K562 (cell line): Measurements from ENCODE around the gene SLC3A2. TPM values are rescaled to one million over a fixed set of nuclear protein-coding genes. Genes with fewer than 3 reads are reported as not detected.

ENCODE experiments used
- CEBPG ChIP-seq, 3 experiments: fragments of 200-800 bp in 1 of 3; sonication (Bioruptor generic) in 1 of 3; sonication (generic) in 1 of 3; formaldehyde crosslinking in 1 of 3; IDR thresholded peaks in 2 of 3; conservative IDR thresholded peaks in 1 of 3; 2 replicates each; pipeline versions ENCODE4 v1.6.1 to v1.8.0; 2016 to 2022; ENCODE audit warnings: missing compliant biosample characterization in 2 of 3, missing genetic modification characterization in 2 of 3, mild to moderate bottlenecking in 1 of 3, missing genetic modification reagents in 1 of 3
- GABPA ChIP-seq: fragments of 200-800 bp; sonication (Bioruptor generic); conservative IDR thresholded peaks from 2 replicates; pipeline ENCODE4 v1.6.1; 2016; ENCODE audit warnings: low read depth, missing genetic modification characterization, missing compliant biosample characterization
- RBM15 ChIP-seq: fragments of 200-400 bp; formaldehyde crosslinking; IDR thresholded peaks from 2 replicates; pipeline ENCODE4 v1.6.1; 2018; ENCODE audit warnings: mild to moderate bottlenecking, low read length, moderate library complexity; ENCODE audit not compliant: insufficient read depth
- SAFB2 ChIP-seq: fragments of 200-400 bp; formaldehyde crosslinking; IDR thresholded peaks from 2 replicates; pipeline ENCODE4 v1.6.1; 2018; ENCODE audit warnings: borderline replicate concordance, low read length, low read depth, moderate library complexity; ENCODE audit not compliant: severe bottlenecking
- SMAD4 ChIP-seq: fragments of 250-450 bp; sonication (Bioruptor Pico); conservative IDR thresholded peaks from 2 replicates; pipeline ENCODE4 v1.8.0; 2021; ENCODE audit warnings: inconsistent platforms, mild to moderate bottlenecking, moderate library complexity
- SNRNP70 ChIP-seq: fragments of 200-400 bp; formaldehyde crosslinking; optimal IDR thresholded peaks from 2 replicates; pipeline ENCODE3; 2017; ENCODE audit warnings: low read depth, low read length
- TGIF2 ChIP-seq: sonication (generic); formaldehyde crosslinking; IDR thresholded peaks from 2 replicates; pipeline ENCODE4 v1.8.1; 2022; ENCODE audit warnings: mild to moderate bottlenecking, missing genetic modification reagents, moderate library complexity
- XRCC5 ChIP-seq: fragments of 200-400 bp; formaldehyde crosslinking; IDR thresholded peaks from 2 replicates; pipeline ENCODE4 v1.6.1; 2017; ENCODE audit warnings: low read depth, mild to moderate bottlenecking, low read length
- ZFPM2 ChIP-seq: fragments of 250-450 bp; sonication (Bioruptor Pico); IDR thresholded peaks from 2 replicates; pipeline ENCODE4 v1.5.1; 2022; ENCODE audit warnings: mild to moderate bottlenecking
- ZNF232 ChIP-seq: sonication (generic); formaldehyde crosslinking; IDR thresholded peaks from 2 replicates; pipeline ENCODE4 v1.8.0; 2022; ENCODE audit warnings: mild to moderate bottlenecking, missing genetic modification reagents
- ZNF274 ChIP-seq: IDR thresholded peaks from 2 replicates; pipeline ENCODE4 v1.6.1; 2011; ENCODE audit warnings: low read depth, mild to moderate bottlenecking, low read length, moderate library complexity, borderline replicate concordance
- polyA plus RNA-seq, 8 experiments: library from polyadenylated mRNA; depleted of rRNA in 4 of 8; stranded (reverse) in 5 of 8; unstranded in 3 of 8; fragments of >200 nt; fragmentation: Nextera tagmentation in 2 of 8; fragmentation: Illumina TruSeq in 1 of 8; extraction: Ambion mirVana in 2 of 8; extraction: Trizol in 1 of 8; gene quantifications; 2 replicates each; pipeline versions ENCODE4 v1.2.1 to v1.2.3, GENCODE V29; 2011 to 2014; ENCODE audit warnings: inconsistent platforms in 1 of 8, missing spikeins in 1 of 8
- total RNA-seq, 7 experiments: library from RNA; depleted of rRNA in 6 of 7; stranded (reverse); fragments of >200 nt in 6 of 7; fragmentation: Illumina TruSeq in 2 of 7; extraction: Trizol in 2 of 7; gene quantifications; 2 replicates each; pipeline versions ENCODE4 v1.2.1 to v1.2.3, GENCODE V29; 2011 to 2021; ENCODE audit warnings: low replicate concordance in 1 of 7
- TF ChIP-seq, protein P1 (sequence below): sonication (generic); formaldehyde crosslinking; IDR thresholded peaks from 2 replicates; pipeline ENCODE4 v1.8.1; 2023; ENCODE audit warnings: mild to moderate bottlenecking, missing genetic modification reagents
- TF ChIP-seq, protein P2 (sequence below): fragments of 450-650 bp; IDR thresholded peaks from one replicate; pipeline ENCODE4 v1.6.1; 2018; ENCODE audit warnings: mild to moderate bottlenecking, moderate library complexity; ENCODE audit not compliant: partially characterized antibody
- TF ChIP-seq, protein P3 (sequence below): IDR thresholded peaks from 2 replicates; pipeline ENCODE4 v1.6.1; 2014; ENCODE audit warnings: antibody characterized with exemption
- TF ChIP-seq, protein P4 (sequence below), 2 experiments: fragments of 450-650 bp; conservative IDR thresholded peaks; 2 replicates each; pipeline ENCODE4 v1.6.1; 2017; ENCODE audit warnings: mild to moderate bottlenecking in 2 of 2, moderate library complexity in 2 of 2
- TF ChIP-seq, protein P5 (sequence below): fragments of 250-450 bp; sonication (Bioruptor Pico); IDR thresholded peaks from 2 replicates; pipeline ENCODE4 v1.5.0; 2020; ENCODE audit warnings: mild to moderate bottlenecking, borderline replicate concordance

Gene SLC3A2
- total and polyA plus RNA-seq, 9 of the 15 experiments (the other 6 are each of a cell fraction or from before 2014, with no cell fraction given), result 20.0 to 296 (median 214) TPM

DNA sequence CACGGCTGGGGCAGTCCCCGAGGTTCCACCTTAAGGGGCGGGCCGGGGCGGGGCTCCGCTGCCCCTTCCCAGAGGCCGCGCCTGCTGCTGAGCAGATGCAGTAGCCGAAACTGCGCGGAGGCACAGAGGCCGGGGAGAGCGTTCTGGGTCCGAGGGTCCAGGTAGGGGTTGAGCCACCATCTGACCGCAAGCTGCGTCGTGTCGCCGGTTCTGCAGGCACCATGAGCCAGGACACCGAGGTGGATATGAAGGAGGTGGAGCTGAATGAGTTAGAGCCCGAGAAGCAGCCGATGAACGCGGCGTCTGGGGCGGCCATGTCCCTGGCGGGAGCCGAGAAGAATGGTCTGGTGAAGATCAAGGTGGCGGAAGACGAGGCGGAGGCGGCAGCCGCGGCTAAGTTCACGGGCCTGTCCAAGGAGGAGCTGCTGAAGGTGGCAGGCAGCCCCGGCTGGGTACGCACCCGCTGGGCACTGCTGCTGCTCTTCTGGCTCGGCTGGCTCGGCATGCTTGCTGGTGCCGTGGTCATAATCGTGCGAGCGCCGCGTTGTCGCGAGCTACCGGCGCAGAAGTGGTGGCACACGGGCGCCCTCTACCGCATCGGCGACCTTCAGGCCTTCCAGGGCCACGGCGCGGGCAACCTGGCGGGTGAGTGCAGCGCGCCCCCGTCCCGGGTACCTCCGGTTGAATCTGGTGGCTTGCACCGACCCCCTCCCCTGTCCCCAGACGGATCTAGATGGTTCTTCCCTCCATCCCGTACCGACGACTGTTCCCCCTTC lies at the start of gene SLC3A2 (continued):
- TF ChIP-seq CEBPG (CRISPR knock-in tag; IDR thresholded peaks at IDR 0.05) (no peak), CEBPG (tag; conservative IDR thresholded peaks at IDR 0.05 in 1 of 2, IDR thresholded peaks at IDR 0.05 in 1 of 2) (no peak), SMAD4 (CRISPR knock-in tag) (peak; percentile 83), ZNF232 (CRISPR knock-in tag) (no peak; the same call in 1 of the 2 replicates), SNRNP70 (no peak), ZFPM2 (CRISPR knock-in tag) (0 out of 2 replicates have a peak, but pooled peaks have one; percentile 44), XRCC5 (peak; percentile 67; the same call in 1 of the 2 replicates), GABPA (tag) (peak; percentile 58; the same call in 1 of the 2 replicates), RBM15 (0 out of 2 replicates have a peak, but pooled peaks have one; percentile 27), TGIF2 (no peak), ZNF274 (no peak), SAFB2 (no peak)
- TF ChIP-seq, protein P1, sequence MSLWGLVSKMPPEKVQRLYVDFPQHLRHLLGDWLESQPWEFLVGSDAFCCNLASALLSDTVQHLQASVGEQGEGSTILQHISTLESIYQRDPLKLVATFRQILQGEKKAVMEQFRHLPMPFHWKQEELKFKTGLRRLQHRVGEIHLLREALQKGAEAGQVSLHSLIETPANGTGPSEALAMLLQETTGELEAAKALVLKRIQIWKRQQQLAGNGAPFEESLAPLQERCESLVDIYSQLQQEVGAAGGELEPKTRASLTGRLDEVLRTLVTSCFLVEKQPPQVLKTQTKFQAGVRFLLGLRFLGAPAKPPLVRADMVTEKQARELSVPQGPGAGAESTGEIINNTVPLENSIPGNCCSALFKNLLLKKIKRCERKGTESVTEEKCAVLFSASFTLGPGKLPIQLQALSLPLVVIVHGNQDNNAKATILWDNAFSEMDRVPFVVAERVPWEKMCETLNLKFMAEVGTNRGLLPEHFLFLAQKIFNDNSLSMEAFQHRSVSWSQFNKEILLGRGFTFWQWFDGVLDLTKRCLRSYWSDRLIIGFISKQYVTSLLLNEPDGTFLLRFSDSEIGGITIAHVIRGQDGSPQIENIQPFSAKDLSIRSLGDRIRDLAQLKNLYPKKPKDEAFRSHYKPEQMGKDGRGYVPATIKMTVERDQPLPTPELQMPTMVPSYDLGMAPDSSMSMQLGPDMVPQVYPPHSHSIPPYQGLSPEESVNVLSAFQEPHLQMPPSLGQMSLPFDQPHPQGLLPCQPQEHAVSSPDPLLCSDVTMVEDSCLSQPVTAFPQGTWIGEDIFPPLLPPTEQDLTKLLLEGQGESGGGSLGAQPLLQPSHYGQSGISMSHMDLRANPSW (CRISPR knock-in tag), result peak; percentile 67
- TF ChIP-seq, protein P2, sequence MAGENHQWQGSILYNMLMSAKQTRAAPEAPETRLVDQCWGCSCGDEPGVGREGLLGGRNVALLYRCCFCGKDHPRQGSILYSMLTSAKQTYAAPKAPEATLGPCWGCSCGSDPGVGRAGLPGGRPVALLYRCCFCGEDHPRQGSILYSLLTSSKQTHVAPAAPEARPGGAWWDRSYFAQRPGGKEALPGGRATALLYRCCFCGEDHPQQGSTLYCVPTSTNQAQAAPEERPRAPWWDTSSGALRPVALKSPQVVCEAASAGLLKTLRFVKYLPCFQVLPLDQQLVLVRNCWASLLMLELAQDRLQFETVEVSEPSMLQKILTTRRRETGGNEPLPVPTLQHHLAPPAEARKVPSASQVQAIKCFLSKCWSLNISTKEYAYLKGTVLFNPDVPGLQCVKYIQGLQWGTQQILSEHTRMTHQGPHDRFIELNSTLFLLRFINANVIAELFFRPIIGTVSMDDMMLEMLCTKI, result no peak
- TF ChIP-seq, protein P3, sequence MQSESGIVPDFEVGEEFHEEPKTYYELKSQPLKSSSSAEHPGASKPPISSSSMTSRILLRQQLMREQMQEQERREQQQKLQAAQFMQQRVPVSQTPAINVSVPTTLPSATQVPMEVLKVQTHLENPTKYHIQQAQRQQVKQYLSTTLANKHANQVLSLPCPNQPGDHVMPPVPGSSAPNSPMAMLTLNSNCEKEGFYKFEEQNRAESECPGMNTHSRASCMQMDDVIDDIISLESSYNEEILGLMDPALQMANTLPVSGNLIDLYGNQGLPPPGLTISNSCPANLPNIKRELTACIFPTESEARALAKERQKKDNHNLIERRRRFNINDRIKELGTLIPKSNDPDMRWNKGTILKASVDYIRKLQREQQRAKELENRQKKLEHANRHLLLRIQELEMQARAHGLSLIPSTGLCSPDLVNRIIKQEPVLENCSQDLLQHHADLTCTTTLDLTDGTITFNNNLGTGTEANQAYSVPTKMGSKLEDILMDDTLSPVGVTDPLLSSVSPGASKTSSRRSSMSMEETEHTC, result no peak
- TF ChIP-seq, protein P4, sequence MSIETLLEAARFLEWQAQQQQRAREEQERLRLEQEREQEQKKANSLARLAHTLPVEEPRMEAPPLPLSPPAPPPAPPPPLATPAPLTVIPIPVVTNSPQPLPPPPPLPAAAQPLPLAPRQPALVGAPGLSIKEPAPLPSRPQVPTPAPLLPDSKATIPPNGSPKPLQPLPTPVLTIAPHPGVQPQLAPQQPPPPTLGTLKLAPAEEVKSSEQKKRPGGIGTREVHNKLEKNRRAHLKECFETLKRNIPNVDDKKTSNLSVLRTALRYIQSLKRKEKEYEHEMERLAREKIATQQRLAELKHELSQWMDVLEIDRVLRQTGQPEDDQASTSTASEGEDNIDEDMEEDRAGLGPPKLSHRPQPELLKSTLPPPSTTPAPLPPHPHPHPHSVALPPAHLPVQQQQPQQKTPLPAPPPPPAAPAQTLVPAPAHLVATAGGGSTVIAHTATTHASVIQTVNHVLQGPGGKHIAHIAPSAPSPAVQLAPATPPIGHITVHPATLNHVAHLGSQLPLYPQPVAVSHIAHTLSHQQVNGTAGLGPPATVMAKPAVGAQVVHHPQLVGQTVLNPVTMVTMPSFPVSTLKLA (conservative IDR thresholded peaks at IDR 0.05), result peak; percentile 77 to 92
- TF ChIP-seq, protein P5, sequence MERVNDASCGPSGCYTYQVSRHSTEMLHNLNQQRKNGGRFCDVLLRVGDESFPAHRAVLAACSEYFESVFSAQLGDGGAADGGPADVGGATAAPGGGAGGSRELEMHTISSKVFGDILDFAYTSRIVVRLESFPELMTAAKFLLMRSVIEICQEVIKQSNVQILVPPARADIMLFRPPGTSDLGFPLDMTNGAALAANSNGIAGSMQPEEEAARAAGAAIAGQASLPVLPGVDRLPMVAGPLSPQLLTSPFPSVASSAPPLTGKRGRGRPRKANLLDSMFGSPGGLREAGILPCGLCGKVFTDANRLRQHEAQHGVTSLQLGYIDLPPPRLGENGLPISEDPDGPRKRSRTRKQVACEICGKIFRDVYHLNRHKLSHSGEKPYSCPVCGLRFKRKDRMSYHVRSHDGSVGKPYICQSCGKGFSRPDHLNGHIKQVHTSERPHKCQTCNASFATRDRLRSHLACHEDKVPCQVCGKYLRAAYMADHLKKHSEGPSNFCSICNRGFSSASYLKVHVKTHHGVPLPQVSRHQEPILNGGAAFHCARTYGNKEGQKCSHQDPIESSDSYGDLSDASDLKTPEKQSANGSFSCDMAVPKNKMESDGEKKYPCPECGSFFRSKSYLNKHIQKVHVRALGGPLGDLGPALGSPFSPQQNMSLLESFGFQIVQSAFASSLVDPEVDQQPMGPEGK (CRISPR knock-in tag), result 0 out of 2 replicates have a peak, but pooled peaks have one; percentile 23
